HCT116 (cell line): ENCODE results near the gene TBR1. TPM values are rescaled to one million over a fixed set of nuclear protein-coding genes. Genes with fewer than 3 reads are reported as not detected.

Experiments used
- ATAC-seq: fragments of 200-7000 bp; cut with Tn5 transposase; 2 replicates; pipeline ENCODE4 v1.9.1; 2020; ENCODE audit warnings: mild to moderate bottlenecking, moderate library complexity
- BruUV-seq: library from RNA; stranded (reverse); fragments of 400-500 nt; replicated peaks from 2 replicates; lab custom pipeline; 2021; lab: Mats Ljungman, UMichigan
- CTCF ChIA-PET: fragments of 300-600 bp; sonication (Branson Sonifier 250); formaldehyde crosslinking; loops from one replicate; lab custom pipeline; 2021; ENCODE audit warnings: antibody characterized with exemption; lab: Charles Lee
- POLR2A ChIA-PET: fragments of 300-600, 350-600 bp; sonication (Branson Sonifier 250); formaldehyde crosslinking; loops from one replicate; lab custom pipeline; 2021; ENCODE audit warnings: antibody characterized with exemption; lab: Charles Lee
- RAD21 ChIA-PET, 2 experiments: fragments of 300-600 bp; sonication (Branson Sonifier 250); formaldehyde crosslinking; loops; one replicate each; lab custom pipeline; 2023; ENCODE audit warnings: low total read pairs in 2 of 2; ENCODE audit not compliant: uncharacterized antibody in 2 of 2, unreplicated experiment in 2 of 2, low non-redundant PET in 1 of 2; lab: Charles Lee
- DNase-seq: peaks from one replicate; pipeline ENCODE4 v3.0.0-alpha.2; 2010; ENCODE audit warnings: low read depth, low spot score
- H2AFZ ChIP-seq: fragments of 200-600 bp; shearing (Covaris generic), sonication (generic); 2 replicates; pipeline ENCODE4 v1.6.1; 2017; ENCODE audit warnings: low read depth, mixed run types, mixed read lengths, antibody characterized with exemption, low read length; ENCODE audit not compliant: poor library complexity, severe bottlenecking
- H3K27ac ChIP-seq: 2 replicates; pipeline ENCODE4 v1.5.1; 2012; ENCODE audit warnings: low read depth, low read length
- H3K27me3 ChIP-seq: fragments of 200-600 bp; sonication (generic); 2 replicates; pipeline ENCODE4 v1.6.1; 2016; ENCODE audit warnings: mixed run types, low read length, mixed read lengths; ENCODE audit not compliant: insufficient read depth
- H3K36me3 ChIP-seq, 2 experiments: fragments of 200-500 bp in 1 of 2; fragments of 200-600 bp in 1 of 2; sonication (Bioruptor generic) in 1 of 2; sonication (generic) in 1 of 2; 2 replicates each; pipeline versions ENCODE4 v1.5.1 to v1.6.1; 2014 to 2016; ENCODE audit warnings: low read length in 2 of 2, inconsistent platforms in 1 of 2, mixed read lengths in 1 of 2, mixed run types in 1 of 2; ENCODE audit not compliant: insufficient read depth in 2 of 2, control insufficient read depth in 1 of 2
- H3K4me1 ChIP-seq, 2 experiments: fragments of 200-600 bp in 1 of 2; sonication (generic) in 1 of 2; 2 replicates each; pipeline versions ENCODE4 v1.5.1 to v1.6.1; 2012 to 2017; ENCODE audit warnings: low read length in 2 of 2, inconsistent platforms in 1 of 2, mild to moderate bottlenecking in 1 of 2, mixed read lengths in 1 of 2, mixed run types in 1 of 2, moderate library complexity in 1 of 2; ENCODE audit not compliant: insufficient read depth in 2 of 2, control insufficient read depth in 1 of 2
- H3K4me2 ChIP-seq: fragments of 200-600 bp; sonication (generic); 2 replicates; pipeline ENCODE4 v1.6.1; 2017; ENCODE audit warnings: mixed run types, low read length, mixed read lengths
- H3K4me3 ChIP-seq, 2 experiments: fragments of 200-600 bp in 1 of 2; sonication (generic) in 1 of 2; replicated peaks in 1 of 2; 2 replicates each; pipeline ENCODE4 v1.5.1; 2011 to 2016; ENCODE audit warnings: low read length in 2 of 2, control low read depth in 1 of 2, low read depth in 1 of 2, mild to moderate bottlenecking in 1 of 2, mixed read lengths in 1 of 2, mixed run types in 1 of 2
- H3K79me2 ChIP-seq: fragments of 200-600 bp; sonication (generic); 2 replicates; pipeline ENCODE4 v1.6.1; 2017; ENCODE audit warnings: mild to moderate bottlenecking, mixed run types, low read length, moderate library complexity, mixed read lengths; ENCODE audit not compliant: insufficient read depth
- H3K9ac ChIP-seq: fragments of 200-600 bp; sonication (generic); 2 replicates; pipeline ENCODE4 v1.6.1; 2016; ENCODE audit warnings: low read length, mixed read lengths
- H3K9me2 ChIP-seq: fragments of 200-600 bp; sonication (generic), shearing (Covaris generic); 2 replicates; pipeline ENCODE4 v1.6.1; 2017; ENCODE audit warnings: mixed run types, mild to moderate bottlenecking, moderate library complexity; ENCODE audit not compliant: insufficient read depth
- H3K9me3 ChIP-seq, 2 experiments: fragments of 200-500 bp in 1 of 2; fragments of 200-600 bp in 1 of 2; sonication (Bioruptor generic) in 1 of 2; sonication (generic) in 1 of 2; 2 replicates each; pipeline ENCODE4 v1.6.1; 2014 to 2017; ENCODE audit warnings: low read length in 2 of 2, mixed read lengths in 2 of 2, inconsistent platforms in 1 of 2, low read depth in 1 of 2, mild to moderate bottlenecking in 1 of 2, mixed run types in 1 of 2, moderate library complexity in 1 of 2; ENCODE audit not compliant: control insufficient read depth in 1 of 2, insufficient read depth in 1 of 2
- H4K20me1 ChIP-seq: fragments of 200-600 bp; sonication (generic), shearing (Covaris generic); 2 replicates; pipeline ENCODE4 v1.6.1; 2017; ENCODE audit warnings: mixed run types, mild to moderate bottlenecking, moderate library complexity; ENCODE audit not compliant: insufficient read depth
- CBX3 ChIP-seq: IDR thresholded peaks from 2 replicates; pipeline ENCODE4 v1.6.1; 2012; ENCODE audit warnings: low read depth
- CEBPB ChIP-seq: IDR thresholded peaks from 2 replicates; pipeline ENCODE4 v1.6.1; 2012; ENCODE audit warnings: low read depth
- EGR1 ChIP-seq: IDR thresholded peaks from 2 replicates; pipeline ENCODE4 v1.6.1; 2012; ENCODE audit warnings: low read depth
- ELF1 ChIP-seq: IDR thresholded peaks from 2 replicates; pipeline ENCODE4 v1.6.1; 2012; ENCODE audit warnings: low read depth, borderline replicate concordance
- EZH2 ChIP-seq: fragments of 200-600 bp; sonication (generic); IDR thresholded peaks from 2 replicates; pipeline ENCODE4 v1.6.1; 2017; ENCODE audit warnings: antibody characterized with exemption, mixed run types
- EZH2phosphoT487 ChIP-seq: fragments of 200-600 bp; IDR thresholded peaks from 2 replicates; pipeline ENCODE4 v1.6.1; 2018; ENCODE audit warnings: antibody characterized with exemption, borderline replicate concordance
- POLR2A ChIP-seq: IDR thresholded peaks from 2 replicates; pipeline ENCODE4 v1.7.0; 2011; ENCODE audit warnings: borderline replicate concordance; ENCODE audit not compliant: insufficient read depth, insufficient read length; ENCODE audit errors: extremely low read depth
- RAD21 ChIP-seq: IDR thresholded peaks from 2 replicates; pipeline ENCODE4 v1.6.1; 2012; ENCODE audit warnings: low read depth, mild to moderate bottlenecking
- SIN3A ChIP-seq: IDR thresholded peaks from 2 replicates; pipeline ENCODE4 v1.6.1; 2012; ENCODE audit warnings: low read depth
- SP1 ChIP-seq: IDR thresholded peaks from 2 replicates; pipeline ENCODE4 v1.6.1; 2012; ENCODE audit warnings: low read depth
- SRF ChIP-seq: IDR thresholded peaks from 2 replicates; pipeline ENCODE4 v1.6.1; 2012; ENCODE audit warnings: low read depth
- ZFX ChIP-seq: fragments of 450-650 bp; IDR thresholded peaks from 2 replicates; pipeline ENCODE4 v1.6.1; 2017
- ZNF274 ChIP-seq: fragments of 200-500 bp; sonication (Bioruptor generic); IDR thresholded peaks from 2 replicates; pipeline ENCODE4 v1.6.1; 2014; ENCODE audit warnings: mild to moderate bottlenecking, low read depth, low read length, inconsistent platforms
- intact Hi-C: fragments of 100-400 bp; cut with micrococcal nuclease; formaldehyde crosslinking; loops from 2 replicates; pipeline ENCODE4 v1.10.0; 2022
- total RNA-seq: library from RNA; stranded (reverse); gene quantifications from one replicate; pipeline ENCODE4 v1.2.1, GENCODE V29; 2021; ENCODE audit not compliant: unreplicated experiment
- TF ChIP-seq, protein P1 (sequence below): IDR thresholded peaks from 2 replicates; pipeline ENCODE4 v1.6.1; 2012
- TF ChIP-seq, protein P2 (sequence below): IDR thresholded peaks from 2 replicates; pipeline ENCODE4 v1.6.1; 2012

Gene TBR1
- total RNA-seq, 1 experiment from 2014 or later: 0.17 TPM

DNA sequence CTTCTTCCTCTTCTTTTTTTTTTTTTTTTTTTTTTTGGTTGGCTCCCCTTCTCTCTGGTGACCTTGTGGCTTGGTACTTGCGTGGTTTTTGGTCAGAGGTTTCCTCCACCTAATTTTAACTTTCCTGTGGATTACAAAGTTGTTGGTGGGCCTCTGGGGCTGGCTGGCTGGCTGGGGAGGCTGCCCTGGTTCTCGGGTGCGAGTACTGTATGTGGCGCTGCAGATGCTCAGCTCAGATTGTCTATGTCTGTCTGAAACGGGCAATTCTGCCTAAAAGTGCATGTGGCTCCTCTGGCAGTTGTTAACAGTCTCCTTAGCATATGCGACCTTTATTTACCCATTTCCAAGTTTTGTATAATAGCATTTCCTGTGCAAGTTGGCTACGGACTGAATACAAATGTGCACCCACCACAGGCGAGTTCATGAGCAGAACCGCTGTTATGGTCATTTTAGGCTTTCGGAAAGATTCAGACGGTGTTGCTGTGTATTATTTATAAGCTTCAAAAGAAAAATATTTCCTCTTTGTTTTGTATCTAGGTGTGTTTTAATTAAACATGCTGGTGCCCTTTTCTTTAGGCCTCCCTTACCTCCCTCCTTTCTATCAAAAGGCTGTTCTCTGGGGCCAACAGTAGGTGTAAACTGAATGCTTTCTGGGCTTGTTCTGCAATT is 4.4 kb downstream of the TBR1 start (continued):
- TF ChIP-seq RAD21 (no peak), CBX3 (no peak), POLR2A (no peak)
- TF ChIP-seq, protein P1, sequence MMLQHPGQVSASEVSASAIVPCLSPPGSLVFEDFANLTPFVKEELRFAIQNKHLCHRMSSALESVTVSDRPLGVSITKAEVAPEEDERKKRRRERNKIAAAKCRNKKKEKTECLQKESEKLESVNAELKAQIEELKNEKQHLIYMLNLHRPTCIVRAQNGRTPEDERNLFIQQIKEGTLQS: no peak

DNA sequence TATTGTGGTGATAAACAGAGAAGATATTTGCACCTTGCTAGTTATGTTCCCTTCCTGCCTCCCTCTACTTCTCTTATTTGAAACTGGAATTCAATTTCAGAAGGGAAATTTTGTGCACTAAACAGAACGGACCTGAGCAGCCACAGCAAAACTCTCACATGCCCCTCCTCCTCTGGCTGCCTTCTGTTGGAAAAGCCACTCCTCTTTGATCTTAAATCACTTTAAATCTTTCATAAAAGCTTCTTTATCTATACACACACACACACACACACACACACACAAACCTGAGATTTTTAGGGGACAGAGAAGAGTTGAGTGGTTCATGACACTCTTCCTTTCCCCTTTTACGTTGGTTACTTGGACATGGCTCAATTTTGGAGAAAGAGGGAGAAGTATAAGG is 5.6 kb downstream of the TBR1 start:
- no peaks in the 10 kb centered on the region for H3K4me1 ChIP-seq
- no peak for TF ChIP-seq SRF
- TF ChIP-seq EZH2: no peak
- TF ChIP-seq ELF1: no peak
- TF ChIP-seq CEBPB: no peak
- TF ChIP-seq SP1: no peak
- TF ChIP-seq, protein P2, sequence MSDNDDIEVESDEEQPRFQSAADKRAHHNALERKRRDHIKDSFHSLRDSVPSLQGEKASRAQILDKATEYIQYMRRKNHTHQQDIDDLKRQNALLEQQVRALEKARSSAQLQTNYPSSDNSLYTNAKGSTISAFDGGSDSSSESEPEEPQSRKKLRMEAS: no peak
- TF ChIP-seq RAD21: no peak
- no peak for TF ChIP-seq EGR1
- no peak for TF ChIP-seq SIN3A
- no peak for TF ChIP-seq EZH2phosphoT487
- no peak for TF ChIP-seq ZNF274
- TF ChIP-seq POLR2A: no peak
- TF ChIP-seq ZFX: no peak
- TF ChIP-seq, protein P1: no peak
- TF ChIP-seq, all 23 proteins: peak for 0
- ChIA-PET POLR2A (no interaction called here), RAD21 (no interaction called here), CTCF (no interaction called here)
- no peaks in the 10 kb centered on the region for H3K9me3 ChIP-seq
- H3K27me3 ChIP-seq: no peaks in the 10 kb centered on the region
- H3K79me2 ChIP-seq: no peaks in the 10 kb centered on the region
- H3K9ac ChIP-seq: no peak overlapping the region
- no TSS peak for BruUV-seq
- no peaks in the 10 kb centered on the region for H3K36me3 ChIP-seq
- H2AFZ ChIP-seq: no peak overlapping the region
- H4K20me1 ChIP-seq: no peaks in the 10 kb centered on the region
- DNase-seq: no peak
- H3K9me2 ChIP-seq: no peaks in the 10 kb centered on the region
- no peak for ATAC-seq
- no peak overlapping the region for H3K4me2 ChIP-seq
- no peak overlapping the region for H3K4me3 ChIP-seq
- no peak overlapping the region for H3K27ac ChIP-seq
- intact Hi-C loops: no loop called here
